Memory B cell (primary cell): ENCODE results near the gene PAQR4.
A peak's percentile ranks its signal among the peaks of the same experiment; 100 is the strongest.
"Not testable (repeated sequence)": the region's sequence is repeated elsewhere in the genome, so short reads cannot be mapped to it uniquely, and the experiment has no call there.

Experiments used
- ATAC-seq: fragments of 150-1000 bp; cut with Tn5 transposase; 2 replicates; pipeline ENCODE4 v1.10.0; 2021; ENCODE audit warnings: low read depth, mild to moderate bottlenecking, moderate library complexity
- DNase-seq, 2 donors: peaks; one replicate each; pipeline ENCODE4 v3.0.0; 2022; ENCODE audit warnings: low spot score in 2 of 2
- H3K27ac Mint-ChIP-seq: one replicate; pipeline ENCODE4 v1.8.0; 2022; ENCODE audit warnings: mild to moderate bottlenecking, moderate library complexity, mixed read lengths
- H3K27me3 Mint-ChIP-seq: one replicate; pipeline ENCODE4 v1.8.0; 2022; ENCODE audit warnings: mixed read lengths
- H3K36me3 Mint-ChIP-seq: one replicate; pipeline ENCODE4 v1.8.0; 2022; ENCODE audit warnings: mild to moderate bottlenecking, mixed read lengths
- H3K4me1 Mint-ChIP-seq: one replicate; pipeline ENCODE4 v1.8.0; 2022; ENCODE audit warnings: mixed read lengths
- H3K4me3 Mint-ChIP-seq: one replicate; pipeline ENCODE4 v1.8.0; 2022; ENCODE audit warnings: mild to moderate bottlenecking, moderate library complexity, mixed read lengths
- H3K9me3 Mint-ChIP-seq: one replicate; pipeline ENCODE4 v1.8.0; 2022; ENCODE audit warnings: mixed read lengths

Gene PAQR4

DNA sequence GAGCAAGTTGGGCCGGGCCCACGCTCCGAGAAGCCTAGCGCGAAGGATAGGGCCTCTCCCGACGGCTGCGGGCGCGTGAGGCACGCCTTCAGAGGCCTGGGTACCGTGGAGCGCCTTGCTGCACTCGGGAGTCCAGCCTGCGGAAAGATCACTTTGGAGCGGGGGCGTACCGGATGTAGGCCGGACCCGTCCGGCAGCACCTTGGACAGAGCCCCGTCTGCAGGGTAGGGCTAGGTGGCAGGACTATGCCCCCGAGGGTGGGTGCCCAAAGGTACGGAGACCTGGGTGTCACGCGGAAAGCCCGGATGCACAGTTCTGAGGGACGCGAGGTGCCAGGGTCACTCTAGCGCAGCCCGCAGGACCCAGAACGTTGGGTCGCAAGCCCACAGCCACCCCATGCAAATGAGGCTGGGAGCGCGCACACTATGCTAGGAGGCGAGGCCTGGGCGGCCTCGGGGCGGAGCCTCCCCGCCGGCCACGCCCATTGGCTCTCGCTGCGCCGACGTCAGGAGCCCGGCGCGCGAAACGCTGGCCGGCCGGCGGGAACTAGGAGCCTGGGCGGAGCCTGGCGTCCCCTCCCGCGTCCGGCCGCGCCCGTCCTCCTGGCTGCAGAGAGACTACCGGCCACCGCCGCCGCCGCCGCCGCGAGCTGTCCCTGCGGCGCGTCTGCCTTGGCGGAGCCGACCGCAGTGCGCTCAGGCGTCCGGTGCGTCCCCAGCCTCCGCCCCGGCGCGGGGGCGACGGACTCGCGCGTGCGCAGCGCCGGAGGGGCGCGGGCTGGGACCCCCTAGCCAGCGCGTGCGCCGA lies at the start of gene PAQR4:
PAQR4 (plus strand) TSS at position 611 of the 807 bp plus-strand sequence. CDS start 327 bp downstream, outside the sequence.
- Mint-ChIP-seq H3K27ac (peak within 1 kb of the TSS; percentile 35), H3K4me3 (peak within 1 kb of the TSS; percentile 73), H3K36me3 (no peaks in the 10 kb centered on the region), H3K27me3 (peaks cover 13% of the 10 kb centered on the region), H3K4me1 (peaks cover 22% of the 10 kb centered on the region), H3K9me3 (no peaks in the 10 kb centered on the region)
- DNase-seq = peak; percentile 81 to 90
- ATAC-seq = peak; percentile 80

DNA sequence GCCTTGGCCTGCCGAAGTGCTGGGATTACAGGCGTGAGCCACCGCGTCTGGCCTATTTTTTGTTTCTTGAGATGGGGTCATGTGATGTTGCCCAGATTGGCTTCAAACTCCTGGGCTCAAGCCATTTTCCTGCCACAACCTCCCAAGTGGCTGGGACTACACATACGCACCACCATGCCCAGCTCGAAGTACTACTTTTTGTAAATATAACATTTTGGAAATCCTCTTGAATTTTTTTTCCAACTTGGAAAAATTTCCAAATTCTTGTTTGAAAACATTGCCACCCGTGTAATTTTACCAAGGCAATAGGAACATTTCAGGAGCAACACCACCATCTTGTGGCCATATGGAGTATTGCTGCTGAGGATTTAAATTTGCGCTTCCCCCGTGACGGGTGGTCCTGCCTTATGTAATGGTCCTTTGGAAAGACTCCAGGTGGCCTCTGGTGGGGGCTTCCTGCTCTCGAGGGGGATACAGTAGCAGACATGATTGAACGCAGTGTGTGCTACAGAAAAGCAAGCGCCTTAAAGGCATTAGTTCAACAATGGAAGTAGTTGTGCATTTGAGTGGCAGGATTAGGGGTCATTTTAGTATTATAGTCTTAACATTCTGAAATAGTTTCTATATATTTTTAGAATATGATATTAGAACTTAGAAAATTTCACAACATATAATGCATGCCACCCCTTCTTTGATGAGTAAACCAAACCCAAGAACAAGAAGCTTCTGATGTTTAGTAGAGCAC lies 49.5 kb upstream of the PAQR4 start:
- Mint-ChIP-seq H3K36me3 (peaks cover 11% of the 10 kb centered on the region), H3K4me1 (peaks cover 4% of the 10 kb centered on the region), H3K4me3 (no peak overlapping the region), H3K27me3 (no peaks in the 10 kb centered on the region), H3K27ac (peak overlapping the region; percentile 38), H3K9me3 (no peaks in the 10 kb centered on the region)
- ATAC-seq (peak; percentile 60), DNase-seq (peak; percentile 57 to 62)

DNA sequence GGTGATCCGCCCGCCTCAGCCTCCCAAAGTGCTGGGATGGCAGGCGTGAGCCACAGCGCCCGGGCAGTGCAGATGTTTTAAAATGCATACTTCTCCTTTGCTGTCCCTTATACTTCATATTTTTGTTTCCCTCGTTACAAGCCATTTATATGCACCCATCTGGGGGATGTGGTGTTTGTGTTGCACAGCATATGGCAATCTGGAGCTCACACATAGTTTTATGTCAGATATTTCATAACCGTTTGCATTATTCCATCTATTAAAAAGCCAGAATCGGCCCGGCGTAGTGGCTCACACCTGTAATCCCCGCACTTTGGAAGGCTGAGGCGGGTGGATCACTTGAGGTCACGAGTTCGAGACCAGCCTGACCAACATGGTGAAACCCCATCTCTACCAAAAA lies 45.7 kb upstream of the PAQR4 start:
- Mint-ChIP-seq H3K36me3 (peaks cover 8% of the 10 kb centered on the region), H3K27ac (no peak overlapping the region), H3K9me3 (no peaks in the 10 kb centered on the region), H3K27me3 (no peaks in the 10 kb centered on the region), H3K4me3 (no peak overlapping the region), H3K4me1 (peaks cover 15% of the 10 kb centered on the region)
- no peak for ATAC-seq
- no peak for DNase-seq

DNA sequence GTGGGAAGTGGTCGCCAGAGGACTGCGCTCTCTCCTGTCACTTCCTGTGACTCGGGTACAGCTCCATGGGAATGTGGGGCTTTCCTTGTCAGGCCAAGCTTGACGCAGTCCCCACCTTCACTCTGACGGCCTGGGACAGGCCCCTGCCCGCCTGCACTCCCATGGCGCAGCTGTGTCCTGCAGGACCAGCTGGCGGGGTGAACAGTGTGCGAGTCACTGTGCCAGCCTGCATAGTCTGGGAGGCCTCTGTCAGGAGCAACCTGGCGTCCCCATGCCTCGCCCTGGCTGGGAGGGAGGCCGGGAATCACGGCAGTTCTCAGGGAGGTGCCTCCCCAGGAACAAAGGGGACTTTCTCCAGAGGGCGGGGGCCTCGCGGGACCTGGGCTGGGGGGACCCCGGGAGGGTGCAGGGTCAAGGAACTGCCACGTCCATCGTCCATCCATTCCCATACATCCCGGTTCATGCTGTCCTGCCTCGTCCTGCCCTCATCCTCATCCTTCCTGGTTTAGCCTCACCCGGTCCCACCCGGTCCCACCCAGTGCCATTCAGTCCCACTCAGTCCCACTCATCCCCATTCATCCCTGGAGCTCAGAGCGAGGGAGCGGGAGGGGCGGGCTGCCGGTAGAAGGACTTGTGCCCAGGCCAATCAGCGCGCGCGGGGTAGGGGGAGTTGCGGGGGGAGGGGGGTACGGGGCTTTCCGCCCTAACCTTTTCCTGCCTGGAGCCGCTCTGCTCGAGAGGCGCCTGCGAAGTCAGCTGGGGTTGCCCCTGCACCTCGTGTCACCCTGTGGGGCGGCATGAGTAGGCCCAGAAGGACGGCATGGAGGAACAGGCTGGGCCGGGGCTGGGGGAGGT lies 44.0 kb upstream of the PAQR4 start:
- no peak for ATAC-seq
- Mint-ChIP-seq H3K4me1 (peaks cover 11% of the 10 kb centered on the region), H3K4me3 (no peak overlapping the region), H3K36me3 (peaks cover 4% of the 10 kb centered on the region), H3K27me3 (no peaks in the 10 kb centered on the region), H3K9me3 (no peaks in the 10 kb centered on the region), H3K27ac (no peak overlapping the region)
- no peak for DNase-seq

DNA sequence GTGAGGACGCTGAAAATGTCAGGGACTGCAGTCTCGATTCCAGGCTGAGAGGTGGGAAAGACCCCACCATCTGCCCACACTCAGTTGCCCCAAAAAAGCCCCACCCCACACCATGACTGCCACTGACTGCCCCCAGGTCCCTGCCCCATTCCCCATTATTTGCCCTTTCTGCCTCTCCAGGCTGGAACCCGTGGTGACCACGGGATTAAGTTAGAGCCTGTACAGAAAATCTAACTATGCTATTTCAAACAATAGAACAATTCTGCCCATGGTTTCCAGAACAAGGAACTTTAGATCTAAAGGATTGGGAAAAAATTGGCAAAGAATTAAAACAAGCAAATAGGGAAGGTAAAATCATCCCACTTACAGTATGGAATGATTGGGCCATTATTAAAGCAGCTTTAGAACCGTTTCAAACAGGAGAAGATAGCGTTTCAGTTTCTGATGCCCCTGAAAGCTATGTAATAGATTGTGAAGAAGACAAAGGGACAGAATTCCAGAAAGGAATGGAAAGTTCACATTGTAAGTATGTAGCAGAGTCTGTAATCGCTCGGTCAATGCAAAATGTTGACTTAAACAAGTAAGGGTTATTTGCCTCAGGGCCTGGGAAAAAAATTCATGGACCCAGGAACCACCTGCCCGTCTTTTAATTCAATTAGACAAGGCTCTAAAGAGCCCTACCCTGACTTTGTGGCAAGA lies 43.0 kb upstream of the PAQR4 start:
- Mint-ChIP-seq H3K36me3 (peaks cover 4% of the 10 kb centered on the region), H3K4me3 (no peak overlapping the region), H3K4me1 (peaks cover 11% of the 10 kb centered on the region), H3K27me3 (no peaks in the 10 kb centered on the region), H3K27ac (no peak overlapping the region), H3K9me3 (no peaks in the 10 kb centered on the region)
- DNase-seq (no peak), ATAC-seq (no peak)

DNA sequence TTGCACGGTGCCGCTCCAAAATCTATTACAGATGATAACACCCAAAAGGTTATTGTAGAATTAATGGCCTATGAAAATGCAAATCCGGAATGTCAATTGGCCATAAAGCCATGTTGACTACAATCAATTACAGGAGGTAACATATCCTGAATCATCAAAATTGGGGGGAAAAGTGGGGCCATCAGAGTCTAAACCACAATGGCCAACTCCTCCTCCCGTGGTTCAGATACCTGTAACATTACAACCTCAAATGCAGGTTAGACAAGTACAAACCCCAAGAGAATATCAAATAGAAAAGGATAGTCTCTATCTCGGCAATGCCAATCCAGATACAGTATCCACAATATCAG lies 42.5 kb upstream of the PAQR4 start:
- peaks cover 4% of the 10 kb centered on the region for H3K36me3 Mint-ChIP-seq
- H3K4me3 Mint-ChIP-seq = peak overlapping the region; percentile 12
- peaks cover 11% of the 10 kb centered on the region for H3K4me1 Mint-ChIP-seq
- H3K27me3 Mint-ChIP-seq = no peaks in the 10 kb centered on the region
- no peak overlapping the region for H3K27ac Mint-ChIP-seq
- no peak for DNase-seq
- no peaks in the 10 kb centered on the region for H3K9me3 Mint-ChIP-seq
- ATAC-seq = no peak

DNA sequence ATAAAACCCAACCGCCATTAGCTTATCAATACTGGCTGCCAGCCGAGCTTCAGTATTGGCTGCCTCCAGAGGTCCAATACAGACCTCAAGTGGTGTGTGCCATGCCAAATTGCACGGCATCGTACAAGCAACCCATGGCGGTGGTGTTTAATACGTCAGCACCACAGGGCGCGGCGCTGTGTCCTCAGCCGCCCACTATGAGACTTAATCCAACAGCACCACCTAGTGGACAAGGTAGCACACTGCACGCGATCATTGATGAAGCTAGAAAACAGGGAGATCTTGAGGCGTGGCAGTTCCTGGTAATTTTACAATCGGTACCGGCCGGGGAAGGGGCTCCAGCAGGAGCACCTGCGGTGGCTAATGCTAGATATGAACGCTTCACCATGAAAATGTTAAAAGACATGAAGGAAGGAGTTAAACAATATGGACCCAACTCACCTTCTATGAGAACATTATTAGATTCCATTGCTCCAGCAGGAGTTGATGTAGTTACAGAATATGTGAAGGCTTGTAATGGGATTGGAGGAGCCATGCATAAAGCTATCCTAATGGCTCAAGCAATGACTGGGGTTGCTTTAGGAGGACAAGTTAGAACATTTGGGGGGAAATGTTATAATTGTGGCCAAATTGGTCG lies 42.0 kb upstream of the PAQR4 start:
- ATAC-seq (peak; percentile 100), DNase-seq (peak; percentile 87 to 90)
- H3K9me3 Mint-ChIP-seq = no peaks in the 10 kb centered on the region
- peaks cover 4% of the 10 kb centered on the region for H3K36me3 Mint-ChIP-seq
- no peak overlapping the region for H3K27ac Mint-ChIP-seq
- H3K4me1 Mint-ChIP-seq = peaks cover 11% of the 10 kb centered on the region
- H3K27me3 Mint-ChIP-seq = no peaks in the 10 kb centered on the region
- peak overlapping the region; percentile 12 for H3K4me3 Mint-ChIP-seq

DNA sequence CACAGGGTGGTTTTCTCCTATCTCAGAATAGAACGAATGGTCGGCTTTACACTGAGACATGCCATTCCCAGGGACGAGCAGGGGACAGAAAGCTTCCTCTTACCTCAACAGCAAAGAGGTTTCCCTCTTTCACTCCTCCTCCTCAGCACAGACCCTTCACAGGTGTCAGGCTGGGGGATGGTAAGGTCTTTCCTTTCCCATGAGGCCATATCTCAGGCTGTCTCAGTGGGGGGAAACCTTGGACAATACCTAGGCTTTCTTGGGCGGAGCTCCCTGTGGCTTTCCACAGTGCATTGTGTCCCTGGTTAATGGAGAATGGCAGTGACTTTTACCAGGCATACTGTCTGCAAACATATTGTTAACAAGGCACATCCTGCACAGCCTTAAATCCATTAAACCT lies 41.0 kb upstream of the PAQR4 start:
- H3K9me3 Mint-ChIP-seq, DNase-seq: not testable (repeated sequence)

DNA sequence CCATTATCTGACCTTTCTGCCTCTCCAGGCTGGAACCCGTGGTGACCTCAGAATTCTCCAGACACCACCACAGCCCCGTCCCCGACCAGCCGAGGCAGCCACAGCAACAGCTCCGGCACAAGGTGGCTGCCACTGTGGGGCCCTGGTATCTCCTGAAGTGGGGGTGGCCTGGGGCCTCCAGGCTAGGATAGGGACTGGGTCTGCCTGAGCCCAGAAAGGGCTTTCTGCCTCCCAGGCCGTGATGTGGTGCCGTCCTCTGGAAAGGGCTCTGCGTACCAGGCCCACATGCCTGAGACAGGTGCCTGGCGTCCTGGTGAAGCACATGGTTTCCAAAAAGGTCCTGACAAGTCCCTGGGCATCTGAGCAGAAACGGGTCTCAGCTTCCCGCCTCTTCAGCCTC lies 40.4 kb upstream of the PAQR4 start:
- no peak for ATAC-seq
- peaks cover 11% of the 10 kb centered on the region for H3K4me1 Mint-ChIP-seq
- no peak overlapping the region for H3K4me3 Mint-ChIP-seq
- H3K36me3 Mint-ChIP-seq = peaks cover 2% of the 10 kb centered on the region
- no peaks in the 10 kb centered on the region for H3K9me3 Mint-ChIP-seq
- H3K27me3 Mint-ChIP-seq = no peaks in the 10 kb centered on the region
- DNase-seq = no peak
- no peak overlapping the region for H3K27ac Mint-ChIP-seq

More for the DNA sequence above, 41.0 kb upstream of the PAQR4 start:
- ATAC-seq, H3K27me3 Mint-ChIP-seq, H3K36me3 Mint-ChIP-seq, H3K4me3 Mint-ChIP-seq, H3K27ac Mint-ChIP-seq: not testable (repeated sequence)
- H3K4me1 Mint-ChIP-seq = peaks cover 11% of the 10 kb centered on the region

DNA sequence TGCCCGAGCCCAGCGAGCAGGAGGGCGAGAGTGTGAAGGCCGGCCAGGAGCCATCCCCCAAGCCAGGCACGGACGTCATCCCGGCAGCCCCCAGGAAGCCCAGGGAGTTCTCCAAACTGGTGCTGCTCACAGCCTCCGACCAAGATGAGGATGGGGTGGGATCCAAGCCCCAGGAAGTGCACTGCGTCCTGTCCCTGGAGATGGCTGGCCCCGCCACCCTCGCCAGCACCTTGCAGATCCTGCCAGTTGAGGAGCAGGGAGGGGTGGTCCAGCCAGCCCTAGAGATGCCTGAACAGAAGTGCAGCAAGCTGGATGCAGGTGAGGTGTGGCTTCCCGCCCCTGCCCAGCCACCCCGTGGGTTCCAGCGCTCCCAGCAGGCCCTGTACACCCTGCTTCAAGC lies 39.5 kb upstream of the PAQR4 start:
- H3K9me3 Mint-ChIP-seq = no peaks in the 10 kb centered on the region

DNA sequence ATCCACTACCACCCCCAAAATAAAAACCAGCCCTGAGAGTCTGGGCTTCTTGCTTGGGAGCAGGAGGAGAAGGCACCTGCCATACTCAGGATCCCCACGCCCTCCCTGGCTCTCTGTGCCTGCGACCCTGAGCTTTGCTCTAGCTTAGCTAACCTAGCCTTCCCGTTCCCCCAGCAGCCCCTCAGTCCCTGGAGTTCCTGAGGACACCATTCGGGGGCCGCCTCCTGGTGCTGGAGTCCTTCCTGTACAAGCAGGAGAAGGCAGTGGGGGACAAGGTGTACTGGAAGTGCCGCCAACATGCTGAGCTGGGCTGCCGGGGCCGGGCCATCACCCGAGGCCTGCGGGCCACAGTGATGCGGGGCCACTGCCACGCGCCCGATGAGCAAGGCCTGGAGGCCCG lies 38.9 kb upstream of the PAQR4 start:
- Mint-ChIP-seq H3K36me3 (peaks cover 12% of the 10 kb centered on the region), H3K27ac (no peak overlapping the region), H3K4me3 (no peak overlapping the region), H3K27me3 (no peaks in the 10 kb centered on the region), H3K9me3 (no peaks in the 10 kb centered on the region), H3K4me1 (peaks cover 14% of the 10 kb centered on the region)
- DNase-seq (no peak), ATAC-seq (no peak)

More for the DNA sequence above, 39.5 kb upstream of the PAQR4 start:
- no peak for DNase-seq
- H3K4me1 Mint-ChIP-seq = peaks cover 14% of the 10 kb centered on the region
- ATAC-seq = no peak
- no peak overlapping the region for H3K27ac Mint-ChIP-seq
- H3K36me3 Mint-ChIP-seq = peaks cover 10% of the 10 kb centered on the region
- H3K27me3 Mint-ChIP-seq = no peaks in the 10 kb centered on the region
- H3K4me3 Mint-ChIP-seq = no peak overlapping the region

DNA sequence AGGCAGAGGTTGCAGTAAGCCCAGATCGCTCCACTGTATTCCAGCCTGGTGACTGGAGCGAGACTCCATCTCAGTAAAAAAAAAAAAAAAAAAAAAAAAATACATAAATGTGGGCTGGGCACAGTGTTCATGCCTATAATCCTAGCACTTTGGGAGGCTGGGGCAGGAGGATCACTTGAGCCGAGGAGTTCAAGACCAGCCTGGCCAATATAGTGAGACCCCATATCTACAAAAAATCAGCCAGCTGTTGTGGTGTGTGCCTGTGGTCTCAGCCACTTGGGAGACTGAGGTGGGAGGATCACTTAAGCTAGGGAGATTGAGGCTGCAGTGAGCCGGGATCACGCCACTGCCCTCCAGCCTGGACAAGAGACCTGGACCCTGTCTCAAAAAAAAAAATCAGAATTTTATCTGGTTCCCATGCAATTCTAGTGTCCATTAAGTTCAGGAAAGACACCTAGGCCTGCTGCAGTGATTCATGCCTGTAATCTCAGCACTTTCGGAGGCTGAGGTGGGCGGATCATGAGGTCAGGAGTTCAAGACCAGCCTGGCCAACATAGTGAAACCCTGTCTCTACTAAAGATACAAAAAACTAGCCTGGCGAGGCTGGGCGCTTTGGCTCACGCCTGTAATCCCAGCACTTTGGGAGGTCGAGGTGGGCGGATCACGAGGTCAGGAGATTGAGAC lies 37.8 kb upstream of the PAQR4 start:
- H3K4me1 Mint-ChIP-seq = peaks cover 14% of the 10 kb centered on the region
- H3K9me3 Mint-ChIP-seq, ATAC-seq, H3K27me3 Mint-ChIP-seq, H3K27ac Mint-ChIP-seq, H3K4me3 Mint-ChIP-seq, DNase-seq: not testable (repeated sequence)
- peaks cover 18% of the 10 kb centered on the region for H3K36me3 Mint-ChIP-seq

DNA sequence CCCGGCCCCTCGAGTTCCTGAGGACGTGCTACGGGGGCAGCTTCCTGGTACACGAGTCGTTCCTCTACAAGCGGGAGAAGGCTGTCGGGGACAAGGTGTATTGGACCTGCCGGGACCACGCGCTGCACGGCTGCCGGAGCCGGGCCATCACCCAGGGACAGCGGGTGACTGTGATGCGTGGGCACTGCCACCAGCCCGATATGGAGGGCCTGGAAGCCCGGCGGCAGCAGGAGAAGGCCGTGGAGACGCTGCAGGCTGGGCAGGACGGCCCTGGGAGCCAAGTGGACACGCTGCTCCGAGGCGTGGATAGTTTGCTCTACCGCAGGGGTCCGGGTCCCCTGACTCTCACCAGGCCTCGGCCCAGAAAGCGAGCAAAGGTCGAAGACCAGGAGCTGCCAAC lies 36.0 kb upstream of the PAQR4 start:
- no peak overlapping the region for H3K4me3 Mint-ChIP-seq
- DNase-seq (no peak), ATAC-seq (no peak)
- H3K9me3 Mint-ChIP-seq = no peaks in the 10 kb centered on the region
- H3K36me3 Mint-ChIP-seq = peaks cover 18% of the 10 kb centered on the region
- no peaks in the 10 kb centered on the region for H3K27me3 Mint-ChIP-seq
- no peak overlapping the region for H3K27ac Mint-ChIP-seq
- peaks cover 4% of the 10 kb centered on the region for H3K4me1 Mint-ChIP-seq
